Head of caudate nucleus (tissue), 42 donors: Measurements from ENCODE around the gene PHOX2B.
A peak's percentile ranks its signal among the peaks of the same experiment; 100 is the strongest.
"Not testable (repeated sequence)": the region's sequence is repeated elsewhere in the genome, so short reads cannot be mapped to it uniquely, and the experiment has no call there.

Experiments
- DNase-seq, 42 donors: peaks; one replicate each; pipeline versions ENCODE4 v3.0.0 to v3.0.0-alpha.2; 2020 to 2021; ENCODE audit warnings: mixed read lengths in 7 of 42
- intact Hi-C: fragments of 100-400 bp; cut with DNase I; formaldehyde crosslinking; loops from one replicate; pipeline ENCODE4 v1.15.0; 2022

Gene PHOX2B

GRCh38 chr4:41750121-41750625, 1.6 kb upstream of the PHOX2B start:
- no peak for DNase-seq
- intact Hi-C loops = no loop called here

DNA sequence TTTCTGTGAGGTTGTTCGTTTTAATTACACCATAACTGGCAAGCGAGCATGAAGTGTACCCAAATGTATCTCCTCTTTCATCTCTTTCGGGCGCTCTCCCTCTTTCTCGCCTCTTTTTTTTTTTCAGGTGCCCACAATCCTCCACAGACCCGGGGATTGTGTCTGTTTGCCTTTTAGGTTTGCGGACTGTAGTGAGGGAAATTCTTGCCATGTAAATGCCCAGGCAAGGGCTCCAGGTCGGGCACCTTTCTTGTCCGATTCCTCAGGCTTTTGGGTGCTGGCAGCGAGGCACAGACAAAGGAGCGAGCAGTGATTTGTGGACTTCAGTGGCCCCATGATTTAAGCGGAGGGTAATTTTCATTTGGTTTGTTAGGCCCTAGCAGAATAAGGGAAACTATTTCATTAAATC, 1.1 kb upstream of the PHOX2B start:
- DNase-seq = no peak
- intact Hi-C loops = no loop called here

DNA sequence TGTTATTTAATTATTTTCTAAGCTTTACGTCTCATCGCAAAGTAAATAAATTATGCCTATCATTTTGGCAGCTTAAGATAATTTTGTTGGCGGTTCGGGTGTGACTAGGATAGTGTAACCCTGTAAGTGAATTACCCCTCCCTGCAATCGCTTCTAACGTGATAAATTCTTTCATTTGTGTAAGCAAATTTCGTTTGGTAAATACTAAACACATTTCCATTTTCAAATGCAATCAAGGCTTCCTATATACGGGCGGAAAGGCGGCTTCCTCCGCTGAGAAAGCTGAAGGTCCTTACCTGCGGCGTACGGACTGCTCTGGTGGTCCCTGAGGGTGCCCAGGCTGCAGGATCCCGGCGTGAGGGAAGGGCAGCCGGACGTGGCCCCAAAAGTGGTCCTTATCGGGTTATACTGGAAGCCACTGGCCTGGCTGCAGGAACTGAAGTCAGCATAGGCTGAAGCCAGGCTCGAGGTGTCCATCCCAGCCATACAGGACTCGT, 403 bp downstream of the PHOX2B start:
- intact Hi-C loops = no loop called here
- DNase-seq = no peak

DNA sequence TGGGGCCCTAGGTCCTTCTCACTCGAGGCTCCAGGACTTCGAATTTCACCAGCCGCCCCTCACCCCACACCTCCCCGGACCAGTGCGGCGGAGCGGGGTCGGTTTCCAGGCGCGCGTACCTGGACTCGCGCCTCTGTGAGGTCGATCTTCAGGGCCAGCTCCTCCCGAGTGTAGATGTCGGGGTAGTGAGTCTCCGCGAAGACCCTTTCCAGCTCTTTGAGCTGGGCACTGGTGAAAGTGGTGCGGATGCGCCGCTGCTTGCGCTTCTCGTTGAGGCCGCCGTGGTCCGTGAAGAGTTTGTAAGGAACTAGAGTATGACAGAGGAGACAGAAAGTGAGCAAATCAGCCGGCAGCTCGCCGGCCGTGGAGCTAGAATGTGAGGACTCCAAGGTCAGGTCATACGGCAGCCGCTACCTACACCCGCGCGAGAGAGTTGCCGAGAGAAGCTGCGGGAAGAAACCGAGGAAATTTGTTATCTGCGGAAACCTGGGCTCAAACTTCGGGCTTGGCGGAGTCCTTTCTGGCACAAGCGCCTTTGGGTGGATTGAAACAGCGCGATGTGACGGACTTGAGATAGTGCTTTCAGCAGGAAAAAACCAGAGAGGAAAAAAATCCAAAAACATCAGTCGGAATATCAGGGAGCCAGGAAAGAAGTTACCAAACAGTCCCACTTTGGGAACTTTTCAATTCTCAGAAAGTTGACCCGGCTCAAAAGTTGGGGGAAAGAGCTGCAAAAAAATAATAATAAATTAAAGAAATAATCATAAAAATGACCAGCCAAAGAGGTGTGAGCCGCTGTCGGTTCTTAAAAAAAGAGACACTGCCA, 1.1 kb downstream of the PHOX2B start:
- intact Hi-C loops = no loop called here
- no peak for DNase-seq

DNA sequence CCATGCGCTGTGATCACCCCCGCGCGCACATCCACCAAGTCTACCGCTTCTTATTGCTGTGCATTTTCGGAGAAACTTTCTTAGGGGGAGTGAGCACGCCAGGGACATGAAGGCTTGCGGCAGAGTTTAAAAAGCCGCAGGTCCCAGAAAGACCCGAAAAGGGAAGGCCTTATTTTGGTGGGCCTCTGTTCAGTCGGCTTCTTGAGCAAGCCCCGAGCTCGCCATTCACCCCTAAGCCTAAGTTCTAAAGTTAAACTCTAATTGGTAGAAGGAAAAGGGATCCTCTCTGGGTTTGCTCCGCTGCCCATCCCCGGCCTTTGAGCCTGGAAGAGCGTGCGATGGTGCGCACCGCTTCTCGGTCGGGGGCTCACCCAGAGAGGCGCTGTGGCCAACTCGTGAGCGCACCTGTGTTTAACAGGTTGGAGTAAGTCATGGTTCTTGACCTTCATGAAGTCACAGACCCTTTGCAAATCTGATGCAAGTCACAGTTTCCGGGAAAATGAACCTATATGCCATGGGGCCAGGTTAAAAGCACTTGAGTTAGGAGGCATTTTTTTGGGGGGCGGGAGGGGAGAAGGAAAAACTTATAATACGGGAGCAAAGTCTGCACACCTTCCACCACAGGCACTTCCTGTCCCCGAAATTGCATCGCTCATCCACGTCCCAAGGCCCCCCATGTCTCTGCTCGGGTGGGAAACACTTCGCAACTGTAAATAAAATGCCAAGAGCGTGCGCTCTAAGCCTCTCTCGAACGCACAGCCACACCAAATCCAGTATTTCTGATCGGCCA, 1.9 kb downstream of the PHOX2B start:
- DNase-seq = no peak

DNA sequence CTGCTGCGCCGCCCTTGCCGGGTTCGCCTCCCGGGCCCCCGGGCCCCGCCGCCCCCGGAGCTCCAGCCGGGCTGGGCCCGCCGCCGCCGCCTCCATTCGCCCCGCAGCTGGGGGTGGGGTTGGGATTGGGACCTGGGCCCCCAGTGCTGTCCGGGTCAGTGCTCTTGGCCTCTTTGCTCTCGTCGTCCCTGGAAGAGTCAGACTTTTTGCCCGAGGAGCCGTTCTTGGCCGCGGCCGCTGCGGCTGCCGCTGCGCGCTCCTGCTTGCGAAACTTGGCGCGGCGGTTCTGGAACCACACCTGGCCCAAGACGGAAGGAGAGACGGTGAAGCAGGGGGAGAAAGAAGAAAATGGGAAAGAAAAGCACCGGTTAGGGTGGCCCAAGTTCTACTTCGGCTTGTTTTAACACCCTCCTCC, 2.5 kb downstream of the PHOX2B start:
- intact Hi-C loops = no loop called here
- no peak for DNase-seq

More for the DNA sequence above, 1.9 kb downstream of the PHOX2B start:
- intact Hi-C loops = no loop called here

- DNase-seq = no peak
- intact Hi-C loops = no loop called here
These were observed 3.1 kb downstream of the PHOX2B start for GRCh38 chr4:41745292-41746024.

DNA sequence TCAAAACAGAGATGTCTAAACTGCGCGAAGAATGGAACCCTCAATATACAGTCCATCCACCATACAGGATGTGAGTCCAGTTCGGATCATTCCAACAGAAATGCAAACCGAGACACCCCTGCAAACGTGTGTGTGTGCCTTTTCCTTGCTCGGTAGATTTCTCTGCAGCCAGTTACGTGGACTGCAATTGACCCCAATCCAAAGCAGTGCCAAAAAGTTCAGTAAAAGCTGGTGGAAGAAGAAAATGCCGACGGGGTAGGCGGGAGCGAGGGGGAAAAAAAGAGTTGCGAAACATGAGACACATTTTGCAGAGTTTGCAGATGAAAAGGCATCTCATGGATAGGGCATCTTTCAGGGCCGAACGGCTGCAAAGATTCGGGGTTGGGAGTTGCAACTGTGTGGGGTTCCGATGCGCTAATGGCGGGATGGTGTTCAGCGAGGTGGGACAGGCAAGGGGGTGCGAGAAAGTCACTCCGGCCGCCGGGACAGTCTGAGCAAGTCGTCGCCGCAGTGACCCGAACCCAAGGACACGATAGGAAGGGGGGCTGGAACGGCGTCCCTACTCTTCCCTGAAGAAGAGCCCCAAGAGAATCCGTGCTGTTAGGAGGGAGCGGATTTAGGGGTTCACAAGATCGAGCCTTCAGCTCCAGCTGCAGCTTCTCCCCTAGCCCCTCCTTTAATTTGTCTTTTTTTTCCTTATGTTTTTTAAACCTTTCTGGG, 3.8 kb downstream of the PHOX2B start:
- DNase-seq = no peak
- intact Hi-C loops = no loop called here

- DNase-seq = peak in 1 of 42 donors; percentile 39
- intact Hi-C loops = no loop called here
These were observed 7.2 kb downstream of the PHOX2B start for GRCh38 chr4:41741354-41741753.

DNA sequence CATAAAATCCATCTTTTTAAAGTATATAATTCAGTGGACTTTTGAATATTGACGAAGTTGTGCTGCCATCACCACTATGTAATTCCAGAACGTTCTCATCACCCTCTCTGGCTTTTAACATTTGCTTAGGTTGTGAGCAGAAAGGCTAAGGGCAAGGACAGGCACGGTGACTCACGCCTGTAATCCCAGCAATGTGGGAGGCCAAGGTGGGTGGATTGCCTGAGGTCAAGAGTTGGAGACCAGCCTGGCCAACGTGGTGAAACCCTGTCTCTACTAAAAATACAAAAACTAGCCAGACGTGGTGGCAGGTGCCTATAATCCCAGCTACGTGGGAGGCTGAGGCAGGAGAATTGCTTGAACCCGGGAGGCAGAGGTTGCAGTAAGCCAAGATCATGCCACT, 11.0 kb downstream of the PHOX2B start:
- intact Hi-C loops = not testable (repeated sequence)

DNA sequence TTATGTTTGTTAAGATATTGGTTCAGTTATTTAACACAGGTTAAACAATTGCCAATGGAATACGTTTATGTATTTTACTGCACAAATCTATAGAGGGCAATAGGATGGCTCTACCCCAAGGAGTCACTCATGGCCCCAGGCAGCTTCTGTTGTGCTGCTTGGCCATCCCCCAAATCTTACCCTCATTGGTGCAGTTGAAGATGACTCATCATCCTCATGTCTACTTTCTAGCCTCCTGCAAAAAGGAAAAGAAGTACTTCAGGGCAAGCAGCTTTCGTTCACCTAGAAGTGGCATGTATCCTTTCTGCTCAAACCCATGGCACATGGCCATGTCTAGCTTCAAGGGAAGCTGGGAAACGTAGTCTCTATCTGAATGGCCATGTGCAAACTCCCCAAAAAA, 14.2 kb downstream of the PHOX2B start:
- DNase-seq = no peak
- intact Hi-C loops = no loop called here

More for the DNA sequence above, 11.0 kb downstream of the PHOX2B start:
- not testable (repeated sequence) for DNase-seq

GRCh38 chr4:41731569-41732126, 16.9 kb downstream of the PHOX2B start:
- no peak for DNase-seq
- intact Hi-C loops = no loop called here

- no peak for DNase-seq
These were observed 20.0 kb downstream of the PHOX2B start for GRCh38 chr4:41728573-41728913.

GRCh38 chr4:41727861-41728572, 20.5 kb downstream of the PHOX2B start:
- no peak for DNase-seq
- intact Hi-C loops = no loop called here

More at GRCh38 chr4:41728573-41728913, 20.0 kb downstream of the PHOX2B start:
- intact Hi-C loops = no loop called here

DNA sequence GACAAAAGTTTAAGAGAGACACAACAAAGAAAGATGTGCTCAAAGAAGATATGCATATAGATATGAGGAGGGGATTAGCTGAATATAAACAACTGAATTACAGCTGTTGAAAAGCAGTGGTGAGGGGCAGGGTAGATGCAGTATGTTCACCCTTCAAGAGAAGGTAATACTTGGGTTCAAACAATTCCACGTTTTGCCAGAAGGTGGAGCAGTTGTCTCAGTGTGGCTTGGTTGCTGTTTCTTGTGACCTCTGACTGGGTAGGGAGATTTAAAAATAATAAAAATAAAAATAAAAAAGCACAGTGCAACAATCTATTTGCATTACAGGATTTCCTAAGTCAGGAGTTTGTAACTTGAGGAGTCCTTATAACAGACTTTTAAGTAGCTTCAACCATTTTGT, 23.3 kb downstream of the PHOX2B start:
- no peak for DNase-seq
- intact Hi-C loops = no loop called here

GRCh38 chr4:41723286-41723685, 25.2 kb downstream of the PHOX2B start:
- no peak for DNase-seq
- intact Hi-C loops = no loop called here

GRCh38 chr4:41722181-41722580, 26.3 kb downstream of the PHOX2B start:
- intact Hi-C loops = no loop called here

DNA sequence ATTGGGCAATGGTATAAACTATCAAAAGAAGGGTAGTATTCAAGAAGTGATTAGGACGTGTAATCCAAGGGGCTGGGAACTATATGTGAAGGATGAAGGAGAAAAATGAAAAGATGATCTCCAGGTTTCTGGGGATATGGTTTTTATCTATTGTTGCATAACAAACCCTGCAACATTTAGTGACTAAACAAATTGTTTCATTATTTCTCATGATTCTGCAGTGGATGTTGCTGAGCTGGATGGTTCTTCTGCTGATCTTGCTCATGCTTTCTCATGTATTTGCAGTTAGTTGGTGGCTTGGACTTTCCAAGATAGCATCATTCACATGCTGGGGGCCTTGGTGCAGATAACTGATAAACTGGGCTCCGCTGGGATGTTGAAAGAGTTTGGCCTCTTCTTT, 29.1 kb downstream of the PHOX2B start:
- DNase-seq = no peak
- intact Hi-C loops = no loop called here

More at GRCh38 chr4:41722181-41722580, 26.3 kb downstream of the PHOX2B start:
- no peak for DNase-seq
